ENCODE measurements around the gene SOHLH1.

GRCh38 chr9:135667463-135668001 lies 31.7 kb downstream of the SOHLH1 start:
- TF ChIP-seq EZH2 (IDR thresholded peaks at IDR 0.05; ENCODE audit: low read length, unreplicated experiment) (no peak), CTCF (conservative IDR thresholded peaks at IDR 0.05; ENCODE audit: low read depth, low read length) (no peak), EZH2phosphoT487 (IDR thresholded peaks at IDR 0.05; ENCODE audit: borderline replicate concordance, low read length) (no peak)
